Stimulated activated CD8-positive, alpha-beta memory T cell treated with anti-CD3 and anti-CD28 coated beads, Interleukin-4, amount 100 ng/mL, for 48 hours (primary cell): ENCODE data around the gene CDH4.
"Not testable (repeated sequence)": the region's sequence is repeated elsewhere in the genome, so short reads cannot be mapped to it uniquely, and the experiment has no call there.

Experiments used
- DNase-seq: peaks from one replicate; pipeline ENCODE4 v3.0.0-alpha.2; 2020

The CDH4 gene

GRCh38 chr20:61979090-61979489, 727.0 kb downstream of the CDH4 start:
- DNase-seq: no peak

- no peak for DNase-seq
Observed at GRCh38 chr20:61979701-61980635, 727.9 kb downstream of the CDH4 start.

GRCh38 chr20:61980647-61981583, 728.9 kb downstream of the CDH4 start:
- no peak for DNase-seq

GRCh38 chr20:61981691-61982090, 729.6 kb downstream of the CDH4 start:
- DNase-seq: not testable (repeated sequence)

GRCh38 chr20:61982191-61982950, 730.3 kb downstream of the CDH4 start:
- DNase-seq: no peak

- DNase-seq: no peak
Observed at GRCh38 chr20:61982951-61983315, 730.9 kb downstream of the CDH4 start.

- DNase-seq: no peak
Observed at GRCh38 chr20:61983965-61984364, 731.9 kb downstream of the CDH4 start.

GRCh38 chr20:61984431-61984830, 732.4 kb downstream of the CDH4 start:
- DNase-seq: not testable (repeated sequence)

- no peak for DNase-seq
Observed at GRCh38 chr20:61985096-61985495, 733.0 kb downstream of the CDH4 start.

- no peak for DNase-seq
Observed at GRCh38 chr20:61986762-61987321, 734.8 kb downstream of the CDH4 start.

- no peak for DNase-seq
Observed at GRCh38 chr20:61988665-61989064, 736.6 kb downstream of the CDH4 start.

GRCh38 chr20:61989741-61990140, 737.7 kb downstream of the CDH4 start:
- DNase-seq: no peak
